Astrocyte of the hippocampus (primary cell): ENCODE results near the gene PTPN18.
"Not testable (repeated sequence)": the region's sequence is repeated elsewhere in the genome, so short reads cannot be mapped to it uniquely, and the experiment has no call there.

Source experiments
- DNase-seq: peaks from one replicate; pipeline ENCODE4 v3.0.0; 2011; ENCODE audit warnings: low read depth, low spot score

The PTPN18 gene

GRCh38 chr2:130381145-130381544, 25.3 kb downstream of the PTPN18 start:
- no peak for DNase-seq

- DNase-seq, result no peak
Observed at GRCh38 chr2:130381619-130382018, 25.8 kb downstream of the PTPN18 start.

- no peak for DNase-seq
Observed at GRCh38 chr2:130382313-130382917, 26.6 kb downstream of the PTPN18 start.

GRCh38 chr2:130385709-130386108, 29.9 kb downstream of the PTPN18 start:
- DNase-seq, result no peak

- DNase-seq, result no peak
Observed at GRCh38 chr2:130387071-130387400, 31.2 kb downstream of the PTPN18 start.

GRCh38 chr2:130387804-130388203, 31.9 kb downstream of the PTPN18 start:
- no peak for DNase-seq

- DNase-seq, result no peak
Observed at GRCh38 chr2:130388221-130388907, 32.5 kb downstream of the PTPN18 start.

GRCh38 chr2:130389358-130389757, 33.5 kb downstream of the PTPN18 start:
- DNase-seq, result no peak

- no peak for DNase-seq
Observed at GRCh38 chr2:130389783-130390182, 33.9 kb downstream of the PTPN18 start.

GRCh38 chr2:130390460-130391057, 34.7 kb downstream of the PTPN18 start:
- DNase-seq, result no peak

- peak; percentile 88 for DNase-seq
Observed at GRCh38 chr2:130391058-130391871, 35.4 kb downstream of the PTPN18 start.

- DNase-seq, result peak; percentile 54
Observed at GRCh38 chr2:130391872-130392670, 36.2 kb downstream of the PTPN18 start.

GRCh38 chr2:130393318-130393910, 37.6 kb downstream of the PTPN18 start:
- DNase-seq, result no peak

GRCh38 chr2:130406280-130406679, 50.4 kb downstream of the PTPN18 start:
- not testable (repeated sequence) for DNase-seq

GRCh38 chr2:130416693-130417092, 60.8 kb downstream of the PTPN18 start:
- not testable (repeated sequence) for DNase-seq

- DNase-seq, result not testable (repeated sequence)
Observed at GRCh38 chr2:130418845-130419244, 63.0 kb downstream of the PTPN18 start.
